Activated T-cell treated with anti-CD3 and anti-CD28 coated beads for 48 hours (primary cell): Measurements from ENCODE around the gene BRWD1.

Source experiments
- DNase-seq: peaks from one replicate; pipeline ENCODE4 v3.0.0-alpha.2; 2020; ENCODE audit warnings: low read depth

BRWD1 gene

GRCh38 chr21:39313571-39314142 lies at the start of gene BRWD1:
TSS of gene BRWD1 (minus strand) at chr21:39313632. CDS start at chr21:39313491, 141 bp downstream.
- DNase-seq = peak; percentile 73

GRCh38 chr21:39362733-39363132 lies 49.3 kb upstream of the BRWD1 start:
- no peak for DNase-seq

- DNase-seq = no peak
Observed at GRCh38 chr21:39359382-39359781, 46.0 kb upstream of the BRWD1 start.

- DNase-seq = no peak
Observed at GRCh38 chr21:39353295-39353694, 39.9 kb upstream of the BRWD1 start.

GRCh38 chr21:39350094-39351005 lies 36.9 kb upstream of the BRWD1 start:
- no peak for DNase-seq

- DNase-seq = peak; percentile 98
Observed at GRCh38 chr21:39349211-39350093, 36.0 kb upstream of the BRWD1 start.

- peak; percentile 88 for DNase-seq
Observed at GRCh38 chr21:39348355-39349210, 35.2 kb upstream of the BRWD1 start, which contains the start of gene HMGN1. TSS of gene HMGN1 (minus strand) at chr21:39349088. CDS start at chr21:39348917, 171 bp downstream.

- DNase-seq = no peak
Observed at GRCh38 chr21:39348040-39348354, 34.6 kb upstream of the BRWD1 start.

GRCh38 chr21:39347537-39347936 lies 34.1 kb upstream of the BRWD1 start:
- no peak for DNase-seq

- no peak for DNase-seq
Observed at GRCh38 chr21:39346671-39347331, 33.4 kb upstream of the BRWD1 start.

GRCh38 chr21:39346206-39346605 lies 32.8 kb upstream of the BRWD1 start:
- DNase-seq = no peak

GRCh38 chr21:39345440-39345839 lies 32.0 kb upstream of the BRWD1 start:
- DNase-seq = no peak

- no peak for DNase-seq
Observed at GRCh38 chr21:39344848-39345247, 31.4 kb upstream of the BRWD1 start.

GRCh38 chr21:39341249-39341923 lies 28.0 kb upstream of the BRWD1 start:
- DNase-seq = no peak

- no peak for DNase-seq
Observed at GRCh38 chr21:39340687-39341086, 27.3 kb upstream of the BRWD1 start.

GRCh38 chr21:39339231-39339630 lies 25.8 kb upstream of the BRWD1 start:
- DNase-seq = no peak

- DNase-seq = no peak
Observed at GRCh38 chr21:39336457-39337008, 23.1 kb upstream of the BRWD1 start.

- DNase-seq = no peak
Observed at GRCh38 chr21:39334611-39335010, 21.2 kb upstream of the BRWD1 start.

GRCh38 chr21:39332175-39332574 lies 18.7 kb upstream of the BRWD1 start:
- DNase-seq = no peak

GRCh38 chr21:39330001-39330400 lies 16.6 kb upstream of the BRWD1 start:
- DNase-seq = no peak
